NT2/D1 (cell line): ENCODE measurements around the gene RALBP1.

Source experiments
- SUZ12 ChIP-seq: IDR thresholded peaks from 2 replicates; pipeline ENCODE4 v1.6.1; 2011; ENCODE audit not compliant: insufficient read length, insufficient read depth; ENCODE audit errors: extremely low read depth
- YY1 ChIP-seq: IDR thresholded peaks from 2 replicates; pipeline ENCODE4 v1.6.1; 2011; ENCODE audit not compliant: insufficient read length, insufficient read depth
- ZNF274 ChIP-seq: IDR thresholded peaks from 2 replicates; pipeline ENCODE4 v1.6.1; 2011; ENCODE audit warnings: mild to moderate bottlenecking, low read depth, low read length

GRCh38 chr18:9578306-9578705, 103.0 kb downstream of the RALBP1 start:
- TF ChIP-seq YY1 (no peak), ZNF274 (no peak), SUZ12 (no peak)
